GM19328 (cell line): ENCODE data around the gene POLE2.
A peak's percentile ranks its signal among the peaks of the same experiment; 100 is the strongest.
"Not testable (repeated sequence)": the region's sequence is repeated elsewhere in the genome, so short reads cannot be mapped to it uniquely, and the experiment has no call there.

Experiments used
- ATAC-seq: cut with Tn5 transposase; IDR thresholded peaks from one replicate; pipeline ENCODE4 v1.9.1; 2021; ENCODE audit warnings: mild to moderate bottlenecking, moderate library complexity; ENCODE audit not compliant: unreplicated experiment

POLE2 gene

DNA sequence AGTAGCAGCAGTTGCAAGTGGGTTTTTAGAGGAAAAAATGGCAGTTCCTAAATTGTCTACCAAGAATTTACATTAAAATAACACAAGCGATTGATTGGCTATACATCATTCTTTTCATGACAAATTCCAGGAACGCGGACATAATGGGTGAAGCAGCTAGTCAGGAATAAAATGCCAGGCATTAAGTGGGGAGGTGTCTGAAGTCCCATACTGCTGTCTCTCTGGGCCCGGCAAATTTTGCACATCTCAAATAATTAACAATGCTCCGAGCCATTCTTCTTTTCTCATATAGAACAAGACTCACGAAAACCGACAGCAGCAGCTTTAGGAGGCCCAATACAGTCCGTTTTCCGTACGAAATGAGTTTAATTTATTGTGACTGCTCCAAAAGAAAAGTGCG lies 68.3 kb downstream of the POLE2 start:
- no peak for ATAC-seq

DNA sequence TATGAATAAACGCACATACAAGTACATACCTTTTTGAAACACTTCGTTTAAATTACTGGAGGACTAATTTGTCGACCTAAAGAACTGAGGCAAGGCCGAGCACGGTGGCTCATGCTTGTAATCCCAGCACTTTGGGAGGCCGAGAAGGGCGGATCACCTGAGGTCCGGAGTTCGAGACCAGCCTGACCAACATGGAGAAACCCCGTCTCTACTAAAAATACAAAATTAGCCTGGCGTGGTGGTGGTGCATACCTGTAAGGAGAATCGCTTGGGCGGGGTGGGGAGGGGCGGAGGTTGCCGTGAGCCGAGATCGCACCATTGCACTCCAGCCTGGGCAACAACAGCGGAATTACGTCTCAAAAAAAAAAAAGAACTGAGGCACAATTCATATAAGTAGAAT lies 68.7 kb downstream of the POLE2 start:
- not testable (repeated sequence) for ATAC-seq

DNA sequence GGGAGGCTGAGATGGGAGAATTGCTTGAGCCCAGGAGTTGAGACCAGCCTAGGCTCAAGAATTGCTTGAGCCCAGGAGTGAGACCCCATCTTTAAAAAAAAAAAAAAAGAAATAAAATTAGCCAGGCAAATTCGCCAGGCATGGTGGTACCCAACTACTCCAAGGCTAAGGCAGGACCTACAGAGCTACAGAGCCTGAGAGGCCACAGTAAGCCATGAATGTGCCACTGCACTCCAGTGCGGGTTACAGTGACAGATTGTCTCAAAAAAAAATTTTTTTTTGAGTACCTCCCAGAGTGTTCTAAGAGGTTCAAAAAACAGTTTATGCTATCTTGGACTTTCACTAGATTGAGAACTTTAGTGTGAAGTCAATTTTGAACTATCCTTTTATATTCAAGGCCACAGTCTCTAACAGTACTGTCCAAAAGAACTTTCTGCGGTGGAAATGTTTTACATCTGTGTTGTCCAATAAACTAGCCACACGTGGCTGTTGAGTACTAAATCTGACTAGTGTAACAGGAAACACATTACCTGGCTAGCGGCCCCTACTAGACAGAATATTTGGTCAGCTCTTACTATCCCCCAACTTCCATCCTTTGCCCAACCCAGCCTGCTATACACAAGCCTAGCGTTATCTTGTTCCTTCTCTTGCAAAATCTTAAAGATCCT lies 70.0 kb downstream of the POLE2 start:
- ATAC-seq: no peak

DNA sequence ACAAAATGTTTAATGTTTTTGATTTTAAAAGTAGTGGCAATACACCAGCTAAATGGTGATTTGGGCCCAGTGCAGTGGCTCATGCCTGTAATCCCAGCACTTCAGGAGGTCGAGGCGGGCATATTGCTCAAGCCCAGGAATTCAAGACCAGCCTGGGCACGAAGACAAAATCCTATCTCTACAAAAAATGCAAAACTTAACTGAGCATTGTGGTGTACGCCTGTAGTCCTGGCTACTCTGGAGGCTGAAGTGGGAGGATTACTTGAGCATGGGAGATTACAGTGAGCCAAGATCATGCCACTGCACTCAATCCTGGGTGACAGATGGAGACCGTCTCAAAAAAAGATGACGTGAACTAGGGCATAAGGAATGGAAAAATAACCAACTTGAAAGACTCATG lies 72.2 kb downstream of the POLE2 start:
- no peak for ATAC-seq

DNA sequence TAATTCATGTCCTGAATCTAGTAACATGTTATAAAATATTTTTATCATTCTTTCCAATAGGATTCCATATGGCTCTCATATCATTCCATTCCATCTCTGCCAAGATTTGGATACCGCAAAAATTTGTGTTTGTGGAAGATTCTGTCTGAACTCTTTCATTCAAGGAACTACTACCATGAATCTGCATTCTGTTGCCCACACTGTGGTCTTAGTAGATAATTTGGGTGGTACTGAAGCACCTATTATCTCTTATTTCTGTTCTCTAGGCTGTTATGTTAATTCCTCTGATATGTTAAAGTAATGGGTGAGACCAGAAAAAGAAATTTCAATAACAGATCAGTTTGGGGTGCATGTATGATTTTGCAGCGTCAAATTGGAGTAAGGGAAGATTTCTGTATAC lies 73.8 kb downstream of the POLE2 start:
- ATAC-seq: no peak

DNA sequence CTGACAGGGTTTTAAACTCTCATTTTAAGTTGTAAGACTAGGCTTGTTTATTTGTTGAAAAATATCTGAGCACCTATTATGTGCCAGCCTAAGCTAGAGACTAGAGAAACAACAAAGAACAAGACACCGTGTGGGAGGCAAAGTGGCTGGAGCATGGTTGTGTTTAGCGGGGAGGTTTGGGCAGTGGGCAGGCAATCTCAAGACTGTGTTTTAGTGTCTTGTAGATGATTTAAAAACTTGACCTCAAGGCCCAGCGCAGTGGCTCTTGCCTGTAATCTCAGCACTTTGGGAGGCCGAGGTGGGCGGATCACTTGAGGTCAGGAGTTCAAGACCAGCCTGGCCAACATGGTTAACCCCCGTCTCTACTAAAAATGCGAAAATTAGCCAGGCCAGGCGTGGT lies 75.3 kb downstream of the POLE2 start:
- ATAC-seq: no peak

DNA sequence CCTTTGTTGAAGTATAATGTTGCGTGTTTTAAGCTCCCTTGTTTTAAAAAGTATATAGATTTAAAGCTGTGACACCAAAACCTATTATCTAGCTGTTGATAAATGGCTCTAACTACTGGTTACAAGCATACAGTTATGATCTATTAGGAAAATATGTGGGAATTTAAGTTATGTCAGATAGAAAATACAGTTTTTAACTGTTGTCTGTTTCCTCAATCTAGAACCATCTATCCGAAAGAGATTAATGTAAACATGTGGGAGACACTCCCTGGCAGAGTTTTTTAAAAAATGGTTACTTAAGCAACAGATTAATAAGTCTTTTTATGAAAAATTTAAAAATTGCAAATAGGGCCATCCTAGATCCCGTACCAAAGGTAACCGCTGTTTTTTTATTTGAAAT lies 75.8 kb downstream of the POLE2 start:
- no peak for ATAC-seq

DNA sequence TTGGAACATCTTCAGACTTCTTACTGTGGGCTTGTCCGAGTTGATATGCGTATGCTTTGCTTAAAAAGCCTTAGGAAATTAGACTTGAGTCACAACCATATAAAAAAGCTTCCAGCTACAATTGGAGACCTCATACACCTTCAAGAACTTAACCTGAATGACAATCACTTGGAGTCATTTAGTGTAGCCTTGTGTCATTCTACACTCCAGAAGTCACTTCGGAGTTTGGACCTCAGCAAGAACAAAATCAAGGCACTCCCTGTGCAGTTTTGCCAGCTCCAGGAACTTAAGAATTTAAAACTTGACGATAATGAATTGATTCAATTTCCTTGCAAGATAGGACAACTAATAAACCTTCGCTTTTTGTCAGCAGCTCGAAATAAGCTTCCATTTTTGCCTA lies 80.4 kb downstream of the POLE2 start:
- no peak for ATAC-seq

DNA sequence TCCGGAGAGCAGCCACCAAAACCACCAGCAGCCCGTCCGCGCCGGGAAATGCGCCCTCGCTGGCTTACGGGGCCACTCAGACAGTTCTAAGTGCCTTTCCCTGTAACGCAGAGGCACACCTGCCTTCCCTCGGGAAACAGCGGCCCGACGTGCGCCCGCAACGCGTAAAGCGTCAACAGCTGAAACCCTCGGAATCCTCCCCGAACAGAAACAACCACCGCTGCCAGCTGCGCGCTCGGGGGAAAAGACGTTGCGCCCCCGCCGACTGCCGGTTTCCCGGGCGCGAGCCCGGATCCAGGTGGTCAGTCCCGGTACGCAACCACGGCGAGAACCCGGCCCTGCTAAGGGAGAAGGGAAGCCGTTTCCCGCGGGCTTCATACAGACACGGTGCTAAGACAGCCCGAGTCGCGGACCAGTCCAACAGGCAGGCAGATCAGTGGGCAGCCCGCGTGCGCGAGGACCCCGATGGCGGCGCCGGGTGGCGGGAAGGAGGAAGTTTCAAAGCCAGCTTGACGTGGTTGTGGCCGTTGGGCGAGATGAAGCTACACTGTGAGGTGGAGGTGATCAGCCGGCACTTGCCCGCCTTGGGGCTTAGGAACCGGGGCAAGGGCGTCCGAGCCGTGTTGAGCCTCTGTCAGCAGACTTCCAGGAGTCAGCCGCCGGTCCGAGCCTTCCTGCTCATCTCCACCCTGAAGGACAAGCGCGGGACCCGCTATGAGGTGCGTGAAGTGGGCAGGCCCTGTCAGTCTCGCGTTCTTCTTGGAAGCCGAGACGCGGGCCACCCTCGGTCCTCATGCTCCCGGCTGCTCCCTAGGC lies 89.3 kb downstream of the POLE2 start, which contains the start of gene LRR1:
Gene LRR1 (plus strand): TSS at position 456 of the 816 bp plus-strand sequence. CDS start 81 bp downstream, at position 537.
- ATAC-seq: no peak

DNA sequence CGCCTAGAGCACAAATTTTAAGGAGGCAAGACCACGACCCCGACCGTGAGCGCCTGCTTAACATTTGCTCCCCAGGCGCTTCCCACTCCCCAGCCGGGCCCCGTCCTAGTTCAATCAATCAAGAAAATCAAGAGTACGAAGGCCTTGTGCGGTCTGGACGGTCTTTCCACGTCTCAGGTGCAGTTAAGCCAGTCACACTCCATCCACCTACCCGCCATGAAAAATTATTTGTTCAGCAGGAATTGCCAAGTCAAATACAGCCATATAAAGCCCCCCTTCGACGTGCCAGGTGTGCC lies 89.9 kb downstream of the POLE2 start:
- ATAC-seq: no peak

DNA sequence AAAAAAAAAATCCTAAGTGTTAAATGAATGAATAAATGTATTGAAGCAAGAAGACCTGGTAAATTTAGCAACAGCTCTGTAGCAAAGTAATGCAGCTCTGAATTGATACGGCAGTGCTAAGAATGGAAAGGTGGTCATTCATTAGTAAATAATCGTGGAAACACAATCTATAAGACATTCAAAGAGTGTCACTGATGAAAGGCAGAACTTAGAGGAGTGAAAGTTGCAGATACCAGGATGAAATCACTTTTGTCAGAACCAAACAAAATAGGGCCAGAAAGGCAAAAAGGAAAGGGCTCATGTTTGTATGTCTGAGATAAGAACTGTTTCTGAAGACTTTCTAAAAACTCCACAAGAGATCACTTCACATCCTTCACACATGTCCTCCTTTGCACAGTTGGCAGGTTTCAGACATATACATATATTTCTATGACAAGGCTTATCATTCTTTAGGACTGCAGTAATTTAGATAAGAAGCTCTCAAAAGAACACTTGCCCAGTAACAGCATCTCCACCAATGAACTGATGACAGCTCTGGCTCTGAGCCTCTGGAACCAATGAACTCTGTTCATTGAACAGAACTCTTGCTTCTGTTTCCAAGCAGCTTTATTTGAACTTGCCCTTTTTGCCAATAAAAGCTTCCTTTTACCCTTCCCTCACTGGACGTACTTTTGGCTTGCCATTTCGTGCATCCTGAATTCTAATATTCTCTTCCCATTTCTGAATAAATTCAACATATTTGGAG lies 93.5 kb downstream of the POLE2 start:
- ATAC-seq: peak; percentile 35
